ENCODE data around the gene PWWP2A.

PWWP2A gene

GRCh38 chr5:160089531-160089930 is 29.7 kb downstream of the PWWP2A start:
- TF ChIP-seq TEAD4 (IDR thresholded peaks at IDR 0.05) (no peak), EGR1 (IDR thresholded peaks at IDR 0.05) (no peak), CEBPB (IDR thresholded peaks at IDR 0.05) (no peak), RAD21 (IDR thresholded peaks at IDR 0.05; ENCODE audit: low read depth) (no peak), TAF1 (IDR thresholded peaks at IDR 0.05; ENCODE audit: low read depth) (no peak), CREB1 (IDR thresholded peaks at IDR 0.05; ENCODE audit: low read depth) (no peak), FOXM1 (IDR thresholded peaks at IDR 0.05; ENCODE audit: borderline replicate concordance, low read depth) (no peak)

- TF ChIP-seq TCF12 (IDR thresholded peaks at IDR 0.05; ENCODE audit: low read depth), result no peak
- no peak for TF ChIP-seq CEBPB (IDR thresholded peaks at IDR 0.05)
- TF ChIP-seq NFIC (IDR thresholded peaks at IDR 0.05), result no peak
- TF ChIP-seq EGR1 (IDR thresholded peaks at IDR 0.05), result no peak
- no peak for TF ChIP-seq YY1 (IDR thresholded peaks at IDR 0.05; ENCODE audit: low read depth)
These were observed 30.4 kb downstream of the PWWP2A start for GRCh38 chr5:160088805-160089204.

- TF ChIP-seq TAF1 (IDR thresholded peaks at IDR 0.05; ENCODE audit: low read depth), result no peak
- no peak for TF ChIP-seq MAX (IDR thresholded peaks at IDR 0.05)
- no peak for TF ChIP-seq CREB1 (IDR thresholded peaks at IDR 0.05; ENCODE audit: low read depth)
- TF ChIP-seq RAD21 (IDR thresholded peaks at IDR 0.05; ENCODE audit: low read depth), result no peak
- TF ChIP-seq TEAD4 (IDR thresholded peaks at IDR 0.05), result no peak
- no peak for TF ChIP-seq YY1 (IDR thresholded peaks at IDR 0.05; ENCODE audit: low read depth)
These were observed 32.1 kb downstream of the PWWP2A start for GRCh38 chr5:160087199-160087598.

GRCh38 chr5:160084144-160084543 is 35.1 kb downstream of the PWWP2A start:
- TF ChIP-seq MAX (IDR thresholded peaks at IDR 0.05), result no peak
- no peak for TF ChIP-seq YY1 (IDR thresholded peaks at IDR 0.05; ENCODE audit: low read depth)
- TF ChIP-seq USF1 (IDR thresholded peaks at IDR 0.05), result no peak
- TF ChIP-seq TAF1 (IDR thresholded peaks at IDR 0.05; ENCODE audit: low read depth), result no peak
- TF ChIP-seq RAD21 (IDR thresholded peaks at IDR 0.05; ENCODE audit: low read depth), result no peak
- TF ChIP-seq TCF12 (IDR thresholded peaks at IDR 0.05; ENCODE audit: low read depth), result no peak
- no peak for TF ChIP-seq REST (IDR thresholded peaks at IDR 0.05; ENCODE audit: low read depth)
- TF ChIP-seq TEAD4 (IDR thresholded peaks at IDR 0.05), result no peak
- no peak for TF ChIP-seq EGR1 (IDR thresholded peaks at IDR 0.05)
- TF ChIP-seq ZBTB7A (IDR thresholded peaks at IDR 0.05; ENCODE audit: low read depth), result no peak
- TF ChIP-seq CREB1 (IDR thresholded peaks at IDR 0.05; ENCODE audit: low read depth), result no peak
- no peak for TF ChIP-seq CEBPB (IDR thresholded peaks at IDR 0.05)
- no peak for TF ChIP-seq EP300 (IDR thresholded peaks at IDR 0.05; ENCODE audit: borderline replicate concordance)
- TF ChIP-seq FOXM1 (IDR thresholded peaks at IDR 0.05; ENCODE audit: borderline replicate concordance, low read depth), result no peak
- no peak for TF ChIP-seq NFIC (IDR thresholded peaks at IDR 0.05)

- no peak for TF ChIP-seq NFIC (IDR thresholded peaks at IDR 0.05)
- no peak for TF ChIP-seq FOXM1 (IDR thresholded peaks at IDR 0.05; ENCODE audit: borderline replicate concordance, low read depth)
- no peak for TF ChIP-seq MAX (IDR thresholded peaks at IDR 0.05)
- TF ChIP-seq EP300 (IDR thresholded peaks at IDR 0.05; ENCODE audit: borderline replicate concordance), result no peak
- no peak for TF ChIP-seq RAD21 (IDR thresholded peaks at IDR 0.05; ENCODE audit: low read depth)
- TF ChIP-seq USF1 (IDR thresholded peaks at IDR 0.05), result no peak
- TF ChIP-seq CEBPB (IDR thresholded peaks at IDR 0.05), result no peak
- TF ChIP-seq TEAD4 (IDR thresholded peaks at IDR 0.05), result no peak
- no peak for TF ChIP-seq CREB1 (IDR thresholded peaks at IDR 0.05; ENCODE audit: low read depth)
- no peak for TF ChIP-seq REST (IDR thresholded peaks at IDR 0.05; ENCODE audit: low read depth)
- no peak for TF ChIP-seq TAF1 (IDR thresholded peaks at IDR 0.05; ENCODE audit: low read depth)
- TF ChIP-seq YY1 (IDR thresholded peaks at IDR 0.05; ENCODE audit: low read depth), result no peak
- TF ChIP-seq EGR1 (IDR thresholded peaks at IDR 0.05), result no peak
- no peak for TF ChIP-seq ZBTB7A (IDR thresholded peaks at IDR 0.05; ENCODE audit: low read depth)
- no peak for TF ChIP-seq TCF12 (IDR thresholded peaks at IDR 0.05; ENCODE audit: low read depth)
These were observed 35.7 kb downstream of the PWWP2A start for GRCh38 chr5:160083501-160083900.

All from Ishikawa (cell line).